ENCODE data around the gene IL12RB2.

IL12RB2 gene

GRCh38 chr1:67427465-67427864 is 119.8 kb downstream of the IL12RB2 start:
- Histone ChIP-seq H3K4me3 (ENCODE audit: low read depth, low read length) (peak overlapping the region; percentile 78), H3K9me3 (no peaks in the 10 kb centered on the region), H3K4me1 (no peaks in the 10 kb centered on the region), H3K36me3 (peaks cover 53% of the 10 kb centered on the region), H3K27me3 (no peaks in the 10 kb centered on the region)
- no peak for DNase-seq
- TF ChIP-seq, protein P1, sequence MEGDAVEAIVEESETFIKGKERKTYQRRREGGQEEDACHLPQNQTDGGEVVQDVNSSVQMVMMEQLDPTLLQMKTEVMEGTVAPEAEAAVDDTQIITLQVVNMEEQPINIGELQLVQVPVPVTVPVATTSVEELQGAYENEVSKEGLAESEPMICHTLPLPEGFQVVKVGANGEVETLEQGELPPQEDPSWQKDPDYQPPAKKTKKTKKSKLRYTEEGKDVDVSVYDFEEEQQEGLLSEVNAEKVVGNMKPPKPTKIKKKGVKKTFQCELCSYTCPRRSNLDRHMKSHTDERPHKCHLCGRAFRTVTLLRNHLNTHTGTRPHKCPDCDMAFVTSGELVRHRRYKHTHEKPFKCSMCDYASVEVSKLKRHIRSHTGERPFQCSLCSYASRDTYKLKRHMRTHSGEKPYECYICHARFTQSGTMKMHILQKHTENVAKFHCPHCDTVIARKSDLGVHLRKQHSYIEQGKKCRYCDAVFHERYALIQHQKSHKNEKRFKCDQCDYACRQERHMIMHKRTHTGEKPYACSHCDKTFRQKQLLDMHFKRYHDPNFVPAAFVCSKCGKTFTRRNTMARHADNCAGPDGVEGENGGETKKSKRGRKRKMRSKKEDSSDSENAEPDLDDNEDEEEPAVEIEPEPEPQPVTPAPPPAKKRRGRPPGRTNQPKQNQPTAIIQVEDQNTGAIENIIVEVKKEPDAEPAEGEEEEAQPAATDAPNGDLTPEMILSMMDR (IDR thresholded peaks at IDR 0.05; ENCODE audit: low read depth, low read length) = no peak

- Histone ChIP-seq H3K9me3 (no peaks in the 10 kb centered on the region), H3K27me3 (no peaks in the 10 kb centered on the region), H3K36me3 (peaks cover 48% of the 10 kb centered on the region), H3K4me1 (no peaks in the 10 kb centered on the region), H3K4me3 (ENCODE audit: low read depth, low read length) (peak overlapping the region; percentile 78)
- TF ChIP-seq, protein P1 (IDR thresholded peaks at IDR 0.05; ENCODE audit: low read depth, low read length) = no peak
- DNase-seq = no peak
Observed at GRCh38 chr1:67427947-67428346, 120.3 kb downstream of the IL12RB2 start.

GRCh38 chr1:67429011-67429527 is 121.4 kb downstream of the IL12RB2 start:
- no peaks in the 10 kb centered on the region for H3K9me3 ChIP-seq
- H3K4me3 ChIP-seq (ENCODE audit: low read depth, low read length) = peak overlapping the region; percentile 78
- peaks cover 38% of the 10 kb centered on the region for H3K36me3 ChIP-seq
- DNase-seq = no peak
- H3K4me1 ChIP-seq = no peaks in the 10 kb centered on the region
- TF ChIP-seq, protein P1 (IDR thresholded peaks at IDR 0.05; ENCODE audit: low read depth, low read length) = no peak
- H3K27me3 ChIP-seq = no peaks in the 10 kb centered on the region

DNA sequence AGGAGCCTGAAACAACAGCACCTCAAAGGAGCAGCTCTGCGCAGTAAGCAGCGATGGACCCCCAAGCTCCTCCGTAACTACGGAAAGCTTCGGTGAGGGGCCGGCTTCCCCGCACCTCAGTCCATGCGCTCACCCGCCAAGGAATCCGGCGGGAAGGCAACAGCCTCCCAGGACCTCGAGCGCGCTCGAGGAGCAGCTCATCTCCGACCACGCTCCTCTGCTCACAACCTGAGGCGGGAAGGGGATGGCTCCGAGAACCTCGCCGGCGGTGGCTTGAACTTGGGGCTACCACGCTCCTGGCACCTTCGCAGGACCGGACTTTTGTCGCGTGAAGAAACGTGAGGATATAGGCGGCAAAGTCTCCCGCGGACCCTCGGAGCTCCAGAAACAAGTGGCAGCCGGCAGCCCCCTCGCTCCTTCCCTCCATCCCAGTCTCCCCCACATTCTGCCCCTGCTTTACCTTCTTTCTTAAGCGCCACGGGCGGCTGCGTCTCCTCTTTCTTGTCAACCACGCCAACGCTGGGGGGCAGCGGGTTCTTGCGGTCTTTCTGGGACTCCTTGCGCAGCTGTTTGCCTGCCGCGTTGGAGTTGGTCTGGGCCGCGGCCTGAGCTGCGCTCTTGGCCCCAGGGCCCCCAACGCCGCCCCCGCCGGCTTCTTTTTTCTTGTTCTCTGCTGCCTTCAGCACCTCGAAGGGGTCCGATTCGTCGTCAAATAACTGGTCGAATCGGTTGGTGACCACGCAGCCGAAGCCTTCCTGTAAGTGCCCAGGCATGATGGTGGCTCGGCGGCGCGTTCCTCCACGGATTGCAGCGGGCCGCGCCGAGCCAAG is 122.1 kb downstream of the IL12RB2 start:
- peak; percentile 6 for DNase-seq
- Histone ChIP-seq H3K27me3 (no peaks in the 10 kb centered on the region), H3K4me3 (ENCODE audit: low read depth, low read length) (peak overlapping the region; percentile 78), H3K36me3 (peaks cover 32% of the 10 kb centered on the region), H3K4me1 (no peaks in the 10 kb centered on the region), H3K9me3 (no peaks in the 10 kb centered on the region)
- TF ChIP-seq, protein P1 (IDR thresholded peaks at IDR 0.05; ENCODE audit: low read depth, low read length) = no peak

DNA sequence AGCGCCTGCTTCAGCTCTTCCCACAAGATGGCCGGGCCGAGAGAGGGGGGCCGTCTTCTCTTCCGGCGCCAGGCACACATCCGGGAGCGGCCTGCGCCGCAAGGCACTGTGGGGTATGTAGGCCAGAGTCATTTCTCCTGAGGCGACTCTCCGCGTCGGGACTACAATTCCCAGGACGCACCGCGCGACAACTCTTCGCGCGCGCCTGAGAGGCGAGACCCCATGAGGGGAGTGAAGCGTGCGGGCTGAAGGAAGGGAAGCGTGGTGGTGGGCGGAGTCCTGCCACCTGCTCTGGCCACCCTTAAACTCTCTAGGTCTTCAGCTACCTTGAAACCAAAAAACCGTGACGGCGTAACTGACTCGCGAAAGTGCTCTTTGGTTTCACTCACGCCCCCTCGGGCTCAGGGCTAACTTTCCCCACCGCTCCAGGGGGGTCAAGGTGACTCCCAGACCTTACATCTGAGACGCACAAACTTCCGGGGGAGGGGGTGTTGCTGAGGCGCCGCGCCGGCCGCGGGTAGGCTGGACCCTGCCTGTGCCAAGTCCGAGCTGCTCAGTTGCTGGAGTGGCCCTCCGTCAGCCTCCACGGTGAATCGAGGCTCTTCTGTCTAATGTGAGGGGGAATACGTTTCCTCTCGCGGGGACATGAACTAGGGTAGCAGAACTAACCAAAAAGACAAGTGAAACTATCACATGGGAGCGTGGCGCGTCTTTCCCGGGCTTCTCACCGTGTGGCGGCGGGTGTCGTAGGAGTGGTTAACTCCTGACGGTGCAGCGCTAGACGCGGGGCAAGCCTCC is 122.9 kb downstream of the IL12RB2 start, which contains the start of gene SERBP1:
SERBP1 (minus strand) TSS at position 45 of the 798 bp plus-strand sequence. CDS start 102 bp downstream, outside the sequence.
- peaks cover 25% of the 10 kb centered on the region for H3K36me3 ChIP-seq
- TF ChIP-seq, protein P1 (IDR thresholded peaks at IDR 0.05; ENCODE audit: low read depth, low read length) = no peak
- H3K27me3 ChIP-seq = no peaks in the 10 kb centered on the region
- no peaks in the 10 kb centered on the region for H3K9me3 ChIP-seq
- peak within 1 kb of the TSS; percentile 78 for H3K4me3 ChIP-seq (ENCODE audit: low read depth, low read length)
- no peaks in the 10 kb centered on the region for H3K4me1 ChIP-seq
- peak; percentile 92 for DNase-seq

All from BE2C (cell line).